CD14-positive monocyte (primary cell): Measurements from ENCODE around the gene PRAMEF12. TPM values are rescaled to one million over a fixed set of nuclear protein-coding genes. Genes with fewer than 3 reads are reported as not detected.
A peak's percentile ranks its signal among the peaks of the same experiment; 100 is the strongest.

ENCODE experiments used
- DNase-seq, 3 donors: peaks; one replicate each; pipeline ENCODE4 v3.0.0-alpha.2; 2011 to 2022
- H2AFZ ChIP-seq: 2 replicates; pipeline ENCODE4 v1.6.0; 2012; ENCODE audit warnings: mild to moderate bottlenecking, low read depth, low read length, inconsistent platforms; ENCODE audit not compliant: insufficient read depth, poor library complexity, severe bottlenecking
- H3K27ac ChIP-seq, 2 donors: 1 replicate in 1 of 2; 2 replicates in 1 of 2; pipeline ENCODE4 v1.5.1; 2012 to 2013; ENCODE audit warnings: low read length in 2 of 2, control low read depth in 1 of 2, inconsistent platforms in 1 of 2, low read depth in 1 of 2, mild to moderate bottlenecking in 1 of 2
- H3K27me3 ChIP-seq, 2 donors: one replicate each; pipeline versions ENCODE4 v1.6.0 to v1.6.1; 2011 to 2013; ENCODE audit warnings: low read length in 2 of 2; ENCODE audit not compliant: control insufficient read depth in 2 of 2, insufficient read depth in 2 of 2
- H3K36me3 ChIP-seq, 2 donors: replicated peaks in 1 of 2; 1 replicate in 1 of 2; 2 replicates in 1 of 2; pipeline versions ENCODE4 v1.5.1 to v1.6.1; 2012 to 2013; ENCODE audit warnings: low read length in 2 of 2, control low read depth in 1 of 2, inconsistent platforms in 1 of 2, mild to moderate bottlenecking in 1 of 2; ENCODE audit not compliant: insufficient read depth in 2 of 2, control insufficient read depth in 1 of 2
- H3K4me1 ChIP-seq, 2 donors: 1 replicate in 1 of 2; 2 replicates in 1 of 2; pipeline versions ENCODE4 v1.5.1 to v1.6.1; 2012 to 2013; ENCODE audit warnings: low read length in 2 of 2, control low read depth in 1 of 2, inconsistent platforms in 1 of 2, mild to moderate bottlenecking in 1 of 2, moderate library complexity in 1 of 2; ENCODE audit not compliant: insufficient read depth in 2 of 2, control insufficient read depth in 1 of 2
- H3K4me2 ChIP-seq: replicated peaks from 2 replicates; pipeline ENCODE3; 2012; ENCODE audit warnings: low read length, moderate library complexity, mild to moderate bottlenecking; ENCODE audit not compliant: poor library complexity, severe bottlenecking; ENCODE audit errors: extremely low read depth
- H3K4me3 ChIP-seq, 3 experiments: fragments of 200-600 bp in 1 of 3; sonication (generic) in 1 of 3; replicated peaks in 1 of 3; 1 replicate in 2 of 3; 2 replicates in 1 of 3; pipeline ENCODE4 v1.5.1; 2011 to 2013; ENCODE audit warnings: low read length in 3 of 3, mild to moderate bottlenecking in 3 of 3, control low read depth in 2 of 3, low read depth in 2 of 3, inconsistent platforms in 1 of 3, moderate library complexity in 1 of 3
- H3K79me2 ChIP-seq: 2 replicates; pipeline ENCODE4 v1.6.0; 2012; ENCODE audit warnings: mild to moderate bottlenecking, control low read depth, inconsistent platforms, low read length, moderate library complexity; ENCODE audit not compliant: insufficient read depth
- H3K9ac ChIP-seq: 2 replicates; pipeline ENCODE4 v1.6.0; 2017; ENCODE audit warnings: low read length, mild to moderate bottlenecking; ENCODE audit not compliant: insufficient read depth, poor library complexity, severe bottlenecking
- H3K9me3 ChIP-seq, 2 donors: replicated peaks in 1 of 2; 1 replicate in 1 of 2; 2 replicates in 1 of 2; pipeline versions ENCODE4 v1.5.1 to v1.6.1; 2012 to 2013; ENCODE audit warnings: low read length in 2 of 2, control low read depth in 1 of 2; ENCODE audit not compliant: control insufficient read depth in 1 of 2, insufficient read depth in 1 of 2
- H4K20me1 ChIP-seq: 2 replicates; pipeline ENCODE4 v1.6.0; 2012; ENCODE audit warnings: mild to moderate bottlenecking, low read length, control low read depth, moderate library complexity; ENCODE audit not compliant: insufficient read depth
- H3K27ac Mint-ChIP-seq, 7 donors: one replicate each; pipeline ENCODE4 v1.8.0; 2020; ENCODE audit warnings: mild to moderate bottlenecking in 7 of 7, mixed read lengths in 7 of 7, moderate library complexity in 6 of 7, inconsistent platforms in 2 of 7
- H3K27me3 Mint-ChIP-seq, 3 donors: one replicate each; pipeline ENCODE4 v1.8.0; 2021 to 2022; ENCODE audit warnings: low read depth in 3 of 3, mild to moderate bottlenecking in 3 of 3, mixed read lengths in 3 of 3, moderate library complexity in 3 of 3, inconsistent platforms in 1 of 3
- H3K36me3 Mint-ChIP-seq, 2 donors: one replicate each; pipeline ENCODE4 v1.8.0; 2020; ENCODE audit warnings: mixed read lengths in 2 of 2, inconsistent platforms in 1 of 2, mild to moderate bottlenecking in 1 of 2
- H3K4me1 Mint-ChIP-seq: one replicate; pipeline ENCODE4 v1.8.0; 2020; ENCODE audit warnings: mild to moderate bottlenecking, mixed read lengths
- H3K4me3 Mint-ChIP-seq, 2 donors: one replicate each; pipeline ENCODE4 v1.8.0; 2020; ENCODE audit warnings: mild to moderate bottlenecking in 2 of 2, mixed read lengths in 2 of 2, moderate library complexity in 1 of 2
- H3K9me3 Mint-ChIP-seq, 7 donors: one replicate each; pipeline ENCODE4 v1.8.0; 2020 to 2022; ENCODE audit warnings: mixed read lengths in 7 of 7, mild to moderate bottlenecking in 6 of 7, moderate library complexity in 6 of 7, inconsistent platforms in 2 of 7
- CTCF ChIP-seq: fragments of 200-600 bp; IDR thresholded peaks from one replicate; pipeline ENCODE4 v1.8.0; 2022; ENCODE audit warnings: antibody characterized with exemption, mild to moderate bottlenecking
- WGBS: methylation state at CpG from one replicate; pipeline ENCODE4 v1.1.5; 2013; ENCODE audit warnings: missing lambda C conversion rate; ENCODE audit not compliant: insufficient coverage; 5-methylcytosine and 5-hydroxymethylcytosine counted together
- intact Hi-C, 2 donors: fragments of 100-400 bp; cut with micrococcal nuclease; formaldehyde crosslinking; loops; one replicate each; pipeline versions ENCODE4 v1.15.0 to v1.15.1; 2023
- polyA plus RNA-seq, 3 donors: library from polyadenylated mRNA; depleted of rRNA in 1 of 3; unstranded in 2 of 3; stranded (reverse) in 1 of 3; fragments of 300-500 nt in 2 of 3; fragments of >200 nt in 1 of 3; fragmentation: Illumina TruSeq in 2 of 3; gene quantifications; 1 replicate in 2 of 3; 2 replicates in 1 of 3; pipeline ENCODE4 v1.2.3, GENCODE V29; 2012 to 2021

The PRAMEF12 gene
- polyA plus RNA-seq, 3 donors, result not detected

GRCh38 chr1:12775443-12775842, 1.9 kb downstream of the PRAMEF12 start:
- 90% methylated on average over 3 of the region's 8 CpGs for WGBS
- Mint-ChIP-seq H3K27me3 (peaks cover 2 to 16% (median 5%) of the 10 kb centered on the region in 3 donors), H3K9me3 (peaks cover 0 to 9% (median 2%) of the 10 kb centered on the region in 7 donors), H3K4me3 (no peak overlapping the region), H3K27ac (no peak overlapping the region), H3K36me3 (no peaks in the 10 kb centered on the region), H3K4me1 (no peaks in the 10 kb centered on the region)
- Histone ChIP-seq H3K27ac (no peak overlapping the region), H3K36me3 (no peaks in the 10 kb centered on the region), H3K27me3 (no peaks in the 10 kb centered on the region), H3K4me2 (no peak overlapping the region), H3K9ac (no peak overlapping the region), H2AFZ (no peak overlapping the region), H4K20me1 (no peaks in the 10 kb centered on the region), H3K4me3 (no peak overlapping the region), H3K9me3 (no peaks in the 10 kb centered on the region), H3K4me1 (no peaks in the 10 kb centered on the region), H3K79me2 (no peaks in the 10 kb centered on the region)
- TF ChIP-seq CTCF, result no peak
- no peak for DNase-seq
- intact Hi-C loops, result no loop called here

GRCh38 chr1:12776801-12777557, 3.4 kb downstream of the PRAMEF12 start:
- Mint-ChIP-seq H3K27ac (peak overlapping the region in 1 of 7 donors; percentile 45), H3K4me1 (no peaks in the 10 kb centered on the region), H3K9me3 (peaks cover 0 to 6% (median 2%) of the 10 kb centered on the region in 7 donors), H3K36me3 (no peaks in the 10 kb centered on the region), H3K4me3 (no peak overlapping the region), H3K27me3 (peaks cover 2 to 7% (median 3%) of the 10 kb centered on the region in 3 donors)
- no peak for TF ChIP-seq CTCF
- intact Hi-C loops, result no loop called here
- no peaks in the 10 kb centered on the region for H3K79me2 ChIP-seq
- H3K36me3 ChIP-seq, result no peaks in the 10 kb centered on the region
- no peaks in the 10 kb centered on the region for H3K9me3 ChIP-seq
- no peak overlapping the region for H3K4me3 ChIP-seq
- no peaks in the 10 kb centered on the region for H3K4me1 ChIP-seq
- H3K27me3 ChIP-seq, result no peaks in the 10 kb centered on the region
- no peak overlapping the region for H2AFZ ChIP-seq
- no peak overlapping the region for H3K9ac ChIP-seq
- 88% methylated on average over 12 of the region's 15 CpGs for WGBS
- DNase-seq, result no peak
- no peaks in the 10 kb centered on the region for H4K20me1 ChIP-seq
- H3K4me2 ChIP-seq, result no peak overlapping the region
- H3K27ac ChIP-seq, result no peak overlapping the region
